Prostate gland (tissue), 2 donors: Measurements from ENCODE around the gene ESR1. TPM values are rescaled to one million over a fixed set of nuclear protein-coding genes. Genes with fewer than 3 reads are reported as not detected.

Experiments used
- DNase-seq: peaks from one replicate; pipeline ENCODE4 v3.0.0-alpha.2; 2019; ENCODE audit warnings: low spot score
- H3K27ac ChIP-seq, 2 donors: fragments of 200-600 bp; sonication (generic); 2 replicates each; pipeline ENCODE4 v1.5.1; 2017 to 2019
- H3K27me3 ChIP-seq: fragments of 200-600 bp; sonication (generic); replicated peaks from 2 replicates; pipeline ENCODE4 v1.5.1; 2019; ENCODE audit not compliant: insufficient read depth
- H3K36me3 ChIP-seq, 2 donors: fragments of 200-600 bp; sonication (generic); 1 replicate in 1 of 2; 2 replicates in 1 of 2; pipeline versions ENCODE4 v1.5.1 to v1.8.1; 2017 to 2019
- H3K4me1 ChIP-seq: fragments of 200-600 bp; sonication (generic); replicated peaks from 2 replicates; pipeline ENCODE4 v1.5.1; 2019
- H3K4me3 ChIP-seq, 2 donors: fragments of 200-600 bp; sonication (generic); 2 replicates each; pipeline ENCODE4 v1.5.1; 2017 to 2019
- H3K9me3 ChIP-seq: fragments of 200-600 bp; sonication (generic); 2 replicates; pipeline ENCODE4 v1.5.1; 2017
- CTCF ChIP-seq, 4 experiments: fragments of 200-600 bp in 2 of 4; fragments of 450-650 bp in 2 of 4; sonication (generic) in 2 of 4; IDR thresholded peaks; 1 replicate in 3 of 4; 2 replicates in 1 of 4; pipeline ENCODE4 v1.5.1; 2016 to 2019; ENCODE audit warnings: antibody characterized with exemption in 4 of 4, mild to moderate bottlenecking in 2 of 4, moderate library complexity in 2 of 4
- POLR2A ChIP-seq: fragments of 450-650 bp; IDR thresholded peaks from one replicate; pipeline ENCODE4 v1.6.1; 2016; ENCODE audit warnings: antibody characterized with exemption, mild to moderate bottlenecking
- POLR2AphosphoS5 ChIP-seq: sonication (generic); formaldehyde crosslinking; IDR thresholded peaks from one replicate; pipeline ENCODE4 v1.6.1; 2017; ENCODE audit warnings: antibody characterized with exemption
- WGBS: methylation state at CpG from one replicate; pipeline ENCODE4 v1.1.5; 2018; 5-methylcytosine and 5-hydroxymethylcytosine counted together
- intact Hi-C: fragments of 100-400 bp; cut with DNase I; formaldehyde crosslinking; loops from one replicate; pipeline ENCODE4 v1.14.2; 2022
- total RNA-seq, 2 donors: library from RNA; depleted of rRNA; stranded (reverse); fragments of >200 nt; gene quantifications; one replicate each; pipeline ENCODE4 v1.1.0, GENCODE V29; 2016

Gene ESR1
- total RNA-seq, 2 donors from 2014 or later = 2.3 to 5.6 TPM

- no peak for DNase-seq
- WGBS = 64% methylated on average over 1 of the region's 1 CpG
- intact Hi-C loops = no loop called here
- Histone ChIP-seq H3K27ac (no peak overlapping the region), H3K27me3 (no peaks in the 10 kb centered on the region), H3K9me3 (no peaks in the 10 kb centered on the region), H3K36me3 (no peaks in the 10 kb centered on the region), H3K4me3 (no peak overlapping the region), H3K4me1 (no peaks in the 10 kb centered on the region)
- TF ChIP-seq POLR2AphosphoS5 (no peak), POLR2A (no peak), CTCF (IDR thresholded peaks at IDR 0.05) (no peak)
Observed at GRCh38 chr6:151814614-151815013, 7.1 kb downstream of the ESR1 start.

GRCh38 chr6:151822252-151823111, 15.0 kb downstream of the ESR1 start:
- WGBS = 71% methylated on average over 7 of the region's 7 CpGs
- no peaks in the 10 kb centered on the region for H3K4me1 ChIP-seq

GRCh38 chr6:151826517-151827142, 19.1 kb downstream of the ESR1 start:
- WGBS = 84% methylated on average over 4 of the region's 4 CpGs
- TF ChIP-seq CTCF (IDR thresholded peaks at IDR 0.05) (no peak), POLR2A (no peak)
- no peaks in the 10 kb centered on the region for H3K27me3 ChIP-seq
- intact Hi-C loops = no loop called here
- no peaks in the 10 kb centered on the region for H3K4me1 ChIP-seq
- no peak overlapping the region for H3K27ac ChIP-seq
- no peak overlapping the region for H3K4me3 ChIP-seq
- DNase-seq = no peak
- no peaks in the 10 kb centered on the region for H3K9me3 ChIP-seq
- H3K36me3 ChIP-seq = no peaks in the 10 kb centered on the region

More at GRCh38 chr6:151822252-151823111, 15.0 kb downstream of the ESR1 start:
- Histone ChIP-seq H3K36me3 (no peaks in the 10 kb centered on the region), H3K27me3 (no peaks in the 10 kb centered on the region), H3K4me3 (no peak overlapping the region), H3K27ac (no peak overlapping the region), H3K9me3 (no peaks in the 10 kb centered on the region)
- DNase-seq = no peak
- intact Hi-C loops = no loop called here
- TF ChIP-seq CTCF (IDR thresholded peaks at IDR 0.05) = no peak
- no peak for TF ChIP-seq POLR2AphosphoS5
- TF ChIP-seq POLR2A = no peak

- H3K27ac ChIP-seq = no peak overlapping the region
- no peak for TF ChIP-seq CTCF (IDR thresholded peaks at IDR 0.05)
- TF ChIP-seq POLR2AphosphoS5 = no peak
- no peak for TF ChIP-seq POLR2A
- H3K4me3 ChIP-seq = no peak overlapping the region
- no peaks in the 10 kb centered on the region for H3K36me3 ChIP-seq
- no peaks in the 10 kb centered on the region for H3K9me3 ChIP-seq
- no peaks in the 10 kb centered on the region for H3K4me1 ChIP-seq
- no peak for DNase-seq
- 95% methylated on average over 3 of the region's 3 CpGs for WGBS
- intact Hi-C loops = no loop called here
- no peaks in the 10 kb centered on the region for H3K27me3 ChIP-seq
Observed at GRCh38 chr6:151832710-151833109, 25.2 kb downstream of the ESR1 start.
